ENCODE measurements around the gene HLA-E. TPM values are rescaled to one million over a fixed set of nuclear protein-coding genes. Genes with fewer than 3 reads are reported as not detected.

HLA-E gene
- total and polyA plus RNA-seq, 2 of the 13 experiments (the other 11 are each of a cell fraction or from before 2014, with no cell fraction given) = 45.2 to 90.4 TPM

GRCh38 chr6:30489081-30490025, at the start of gene HLA-E (continued):
- no peak for TF ChIP-seq PTBP1 (IDR thresholded peaks at IDR 0.05; ENCODE audit: low read depth, low read length, poor library complexity, severe bottlenecking)
- no peak; the same call in 1 of the 2 replicates for TF ChIP-seq HDAC1 (CRISPR knock-in tag; IDR thresholded peaks at IDR 0.05)
- TF ChIP-seq, protein P1, sequence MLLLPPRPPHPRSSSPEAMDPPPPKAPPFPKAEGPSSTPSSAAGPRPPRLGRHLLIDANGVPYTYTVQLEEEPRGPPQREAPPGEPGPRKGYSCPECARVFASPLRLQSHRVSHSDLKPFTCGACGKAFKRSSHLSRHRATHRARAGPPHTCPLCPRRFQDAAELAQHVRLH (CRISPR knock-in tag; IDR thresholded peaks at IDR 0.05; ENCODE audit: borderline replicate concordance, low read depth) = peak; percentile 28
- TF ChIP-seq, protein P2, sequence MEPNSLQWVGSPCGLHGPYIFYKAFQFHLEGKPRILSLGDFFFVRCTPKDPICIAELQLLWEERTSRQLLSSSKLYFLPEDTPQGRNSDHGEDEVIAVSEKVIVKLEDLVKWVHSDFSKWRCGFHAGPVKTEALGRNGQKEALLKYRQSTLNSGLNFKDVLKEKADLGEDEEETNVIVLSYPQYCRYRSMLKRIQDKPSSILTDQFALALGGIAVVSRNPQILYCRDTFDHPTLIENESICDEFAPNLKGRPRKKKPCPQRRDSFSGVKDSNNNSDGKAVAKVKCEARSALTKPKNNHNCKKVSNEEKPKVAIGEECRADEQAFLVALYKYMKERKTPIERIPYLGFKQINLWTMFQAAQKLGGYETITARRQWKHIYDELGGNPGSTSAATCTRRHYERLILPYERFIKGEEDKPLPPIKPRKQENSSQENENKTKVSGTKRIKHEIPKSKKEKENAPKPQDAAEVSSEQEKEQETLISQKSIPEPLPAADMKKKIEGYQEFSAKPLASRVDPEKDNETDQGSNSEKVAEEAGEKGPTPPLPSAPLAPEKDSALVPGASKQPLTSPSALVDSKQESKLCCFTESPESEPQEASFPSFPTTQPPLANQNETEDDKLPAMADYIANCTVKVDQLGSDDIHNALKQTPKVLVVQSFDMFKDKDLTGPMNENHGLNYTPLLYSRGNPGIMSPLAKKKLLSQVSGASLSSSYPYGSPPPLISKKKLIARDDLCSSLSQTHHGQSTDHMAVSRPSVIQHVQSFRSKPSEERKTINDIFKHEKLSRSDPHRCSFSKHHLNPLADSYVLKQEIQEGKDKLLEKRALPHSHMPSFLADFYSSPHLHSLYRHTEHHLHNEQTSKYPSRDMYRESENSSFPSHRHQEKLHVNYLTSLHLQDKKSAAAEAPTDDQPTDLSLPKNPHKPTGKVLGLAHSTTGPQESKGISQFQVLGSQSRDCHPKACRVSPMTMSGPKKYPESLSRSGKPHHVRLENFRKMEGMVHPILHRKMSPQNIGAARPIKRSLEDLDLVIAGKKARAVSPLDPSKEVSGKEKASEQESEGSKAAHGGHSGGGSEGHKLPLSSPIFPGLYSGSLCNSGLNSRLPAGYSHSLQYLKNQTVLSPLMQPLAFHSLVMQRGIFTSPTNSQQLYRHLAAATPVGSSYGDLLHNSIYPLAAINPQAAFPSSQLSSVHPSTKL (CRISPR knock-in tag; IDR thresholded peaks at IDR 0.05) = peak; percentile 4; the same call in 1 of the 2 replicates
- peak; percentile 76 for TF ChIP-seq MXD1 (CRISPR knock-in tag; IDR thresholded peaks at IDR 0.05)
- no peak for TF ChIP-seq ATRX (CRISPR knock-in tag; IDR thresholded peaks at IDR 0.05; ENCODE audit: borderline replicate concordance)
- TF ChIP-seq HHEX (CRISPR knock-in tag; IDR thresholded peaks at IDR 0.05) = no peak
- TF ChIP-seq ZNF563 (CRISPR knock-in tag; IDR thresholded peaks at IDR 0.05) = peak; percentile 18; the same call in 1 of the 2 replicates
- no peak for TF ChIP-seq CEBPZ (IDR thresholded peaks at IDR 0.05; ENCODE audit: low read length)
- TF ChIP-seq RNF2 (conservative IDR thresholded peaks at IDR 0.05; ENCODE audit: low read depth) = no peak
- TF ChIP-seq ZNF24 (IDR thresholded peaks at IDR 0.05) = peak; percentile 56; the same call in 1 of the 2 replicates
- TF ChIP-seq ZBTB8A (CRISPR knock-in tag; IDR thresholded peaks at IDR 0.05; ENCODE audit: borderline replicate concordance, low read depth) = no peak
- no peak for TF ChIP-seq GMEB1 (CRISPR knock-in tag; IDR thresholded peaks at IDR 0.05; ENCODE audit: borderline replicate concordance)
- peak; percentile 59; the same call in 1 of the 2 replicates for TF ChIP-seq ZNF768 (CRISPR knock-in tag; IDR thresholded peaks at IDR 0.05)
- TF ChIP-seq NFKBIZ (CRISPR knock-in tag; IDR thresholded peaks at IDR 0.05) = peak; percentile 60; the same call in 1 of the 2 replicates
- TF ChIP-seq ZSCAN31 (CRISPR knock-in tag; IDR thresholded peaks at IDR 0.05; ENCODE audit: low read depth) = peak; percentile 43
